Left ventricle myocardium inferior (tissue), 1 donor: ENCODE data around the gene CD38. TPM values are rescaled to one million over a fixed set of nuclear protein-coding genes. Genes with fewer than 3 reads are reported as not detected.

Experiments
- DNase-seq: peaks from one replicate; pipeline ENCODE4 v3.0.0-alpha.2; 2020
- H3K27ac ChIP-seq: fragments of 200-600 bp; replicated peaks from 2 replicates; pipeline ENCODE4 v1.8.0; 2021
- H3K27me3 ChIP-seq: fragments of 200-600 bp; 2 replicates; pipeline ENCODE4 v1.8.0; 2021; ENCODE audit warnings: low read depth
- H3K36me3 ChIP-seq: fragments of 200-600 bp; 2 replicates; pipeline ENCODE4 v1.8.0; 2021
- H3K4me1 ChIP-seq: fragments of 200-600 bp; 2 replicates; pipeline ENCODE4 v1.8.0; 2021
- H3K4me3 ChIP-seq: fragments of 200-600 bp; 2 replicates; pipeline ENCODE4 v1.8.0; 2021; ENCODE audit warnings: mild to moderate bottlenecking, moderate library complexity
- H3K9me3 ChIP-seq: fragments of 200-600 bp; replicated peaks from 2 replicates; pipeline ENCODE4 v1.8.0; 2021
- intact Hi-C: fragments of 100-400 bp; cut with micrococcal nuclease; formaldehyde crosslinking; loops from one replicate; pipeline ENCODE4 v1.11.0; 2022
- total RNA-seq: library from RNA; stranded (reverse); fragmentation: NEBNext Ultra II Directional; extraction: Animal tissue kit (Norgen Biotek cat#: 25700); gene quantifications from one replicate; pipeline ENCODE4 v1.2.1, GENCODE V29; 2021
- TF ChIP-seq, protein P1 (sequence below): fragments of 200-600 bp; IDR thresholded peaks from 2 replicates; pipeline ENCODE4 v1.8.0; 2021; ENCODE audit warnings: antibody characterized with exemption, mild to moderate bottlenecking, borderline replicate concordance
- donor health status: DM: no; HTN: yes; CAD: no; lungs with severe emphysema.

The CD38 gene
- total RNA-seq, 1 donor from 2014 or later = 1.5 TPM

DNA sequence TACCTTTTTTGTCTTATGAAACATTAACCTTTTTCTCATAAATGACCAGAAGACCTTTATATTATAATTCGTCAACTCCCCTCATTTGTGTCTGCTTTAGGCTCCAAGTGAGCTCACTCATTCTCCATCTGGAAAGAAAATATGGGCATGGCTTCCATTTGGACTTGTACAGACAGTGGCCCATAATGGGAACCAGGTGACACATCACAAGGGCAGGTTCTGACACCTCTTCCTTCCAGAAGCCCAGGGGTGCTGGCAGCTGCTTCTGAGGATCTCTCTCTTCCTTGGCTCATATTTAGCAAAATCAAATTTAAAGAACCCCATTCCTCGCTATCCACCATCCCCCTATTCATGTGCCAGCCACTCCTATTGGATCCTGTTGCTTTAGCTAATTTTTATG, 69.6 kb downstream of the CD38 start:
- DNase-seq = no peak
- no peaks in the 10 kb centered on the region for H3K9me3 ChIP-seq
- no peaks in the 10 kb centered on the region for H3K27me3 ChIP-seq
- no peaks in the 10 kb centered on the region for H3K4me1 ChIP-seq
- no peak overlapping the region for H3K4me3 ChIP-seq
- H3K36me3 ChIP-seq = no peaks in the 10 kb centered on the region
- H3K27ac ChIP-seq = no peak overlapping the region
- intact Hi-C loops = no loop called here
- TF ChIP-seq, protein P1, sequence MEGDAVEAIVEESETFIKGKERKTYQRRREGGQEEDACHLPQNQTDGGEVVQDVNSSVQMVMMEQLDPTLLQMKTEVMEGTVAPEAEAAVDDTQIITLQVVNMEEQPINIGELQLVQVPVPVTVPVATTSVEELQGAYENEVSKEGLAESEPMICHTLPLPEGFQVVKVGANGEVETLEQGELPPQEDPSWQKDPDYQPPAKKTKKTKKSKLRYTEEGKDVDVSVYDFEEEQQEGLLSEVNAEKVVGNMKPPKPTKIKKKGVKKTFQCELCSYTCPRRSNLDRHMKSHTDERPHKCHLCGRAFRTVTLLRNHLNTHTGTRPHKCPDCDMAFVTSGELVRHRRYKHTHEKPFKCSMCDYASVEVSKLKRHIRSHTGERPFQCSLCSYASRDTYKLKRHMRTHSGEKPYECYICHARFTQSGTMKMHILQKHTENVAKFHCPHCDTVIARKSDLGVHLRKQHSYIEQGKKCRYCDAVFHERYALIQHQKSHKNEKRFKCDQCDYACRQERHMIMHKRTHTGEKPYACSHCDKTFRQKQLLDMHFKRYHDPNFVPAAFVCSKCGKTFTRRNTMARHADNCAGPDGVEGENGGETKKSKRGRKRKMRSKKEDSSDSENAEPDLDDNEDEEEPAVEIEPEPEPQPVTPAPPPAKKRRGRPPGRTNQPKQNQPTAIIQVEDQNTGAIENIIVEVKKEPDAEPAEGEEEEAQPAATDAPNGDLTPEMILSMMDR = no peak

DNA sequence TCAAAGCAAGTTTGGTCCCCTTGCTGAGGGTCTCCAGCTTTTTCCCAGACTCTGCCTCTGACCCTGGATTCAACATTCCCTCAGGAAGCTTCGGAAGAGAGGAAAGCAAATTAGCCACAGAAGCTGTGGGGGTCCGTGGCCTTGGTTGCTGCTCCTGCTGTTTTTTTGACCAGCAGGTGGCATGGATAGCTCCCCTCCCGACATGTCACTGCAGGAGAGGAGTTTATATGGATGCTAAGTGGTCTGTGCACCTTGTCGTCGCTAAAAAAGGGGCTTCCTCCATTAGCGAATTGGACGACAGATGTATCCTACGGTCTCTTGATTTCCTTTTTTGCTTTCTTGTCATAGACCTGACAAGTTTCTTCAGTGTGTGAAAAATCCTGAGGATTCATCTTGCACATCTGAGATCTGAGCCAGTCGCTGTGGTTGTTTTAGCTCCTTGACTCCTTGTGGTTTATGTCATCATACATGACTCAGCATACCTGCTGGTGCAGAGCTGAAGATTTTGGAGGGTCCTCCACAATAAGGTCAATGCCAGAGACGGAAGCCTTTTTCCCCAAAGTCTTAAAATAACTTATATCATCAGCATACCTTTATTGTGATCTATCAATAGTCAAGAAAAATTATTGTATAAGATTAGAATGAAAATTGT, 70.2 kb downstream of the CD38 start:
- Histone ChIP-seq H3K4me3 (no peak overlapping the region), H3K4me1 (no peaks in the 10 kb centered on the region), H3K27me3 (no peaks in the 10 kb centered on the region), H3K36me3 (no peaks in the 10 kb centered on the region), H3K27ac (no peak overlapping the region), H3K9me3 (no peaks in the 10 kb centered on the region)
- intact Hi-C loops = no loop called here
- TF ChIP-seq, protein P1 = no peak
- DNase-seq = no peak

DNA sequence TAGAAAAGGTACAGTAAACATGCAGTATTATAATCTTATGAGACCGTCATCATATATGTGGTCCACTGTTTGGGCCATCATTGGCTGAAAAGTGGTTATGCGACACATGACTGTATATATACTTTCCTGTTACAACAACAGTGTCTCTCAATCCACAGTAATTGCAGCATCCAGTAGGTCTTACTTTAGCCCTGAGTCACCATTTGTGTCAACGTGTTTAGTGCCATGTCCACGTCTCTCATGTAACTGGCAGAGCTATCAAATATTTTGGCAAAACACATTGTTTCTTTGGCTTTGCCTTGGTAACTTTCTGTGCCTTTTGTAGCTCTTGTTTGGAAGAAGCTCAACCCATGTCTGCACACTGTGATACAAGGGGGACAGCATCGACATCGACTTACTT, 73.8 kb downstream of the CD38 start:
- intact Hi-C loops = no loop called here
- no peak overlapping the region for H3K27ac ChIP-seq
- TF ChIP-seq, protein P1 = no peak
- H3K9me3 ChIP-seq = no peaks in the 10 kb centered on the region
- H3K4me1 ChIP-seq = no peaks in the 10 kb centered on the region
- H3K27me3 ChIP-seq = no peaks in the 10 kb centered on the region
- H3K36me3 ChIP-seq = no peaks in the 10 kb centered on the region
- H3K4me3 ChIP-seq = no peak overlapping the region
- no peak for DNase-seq

DNA sequence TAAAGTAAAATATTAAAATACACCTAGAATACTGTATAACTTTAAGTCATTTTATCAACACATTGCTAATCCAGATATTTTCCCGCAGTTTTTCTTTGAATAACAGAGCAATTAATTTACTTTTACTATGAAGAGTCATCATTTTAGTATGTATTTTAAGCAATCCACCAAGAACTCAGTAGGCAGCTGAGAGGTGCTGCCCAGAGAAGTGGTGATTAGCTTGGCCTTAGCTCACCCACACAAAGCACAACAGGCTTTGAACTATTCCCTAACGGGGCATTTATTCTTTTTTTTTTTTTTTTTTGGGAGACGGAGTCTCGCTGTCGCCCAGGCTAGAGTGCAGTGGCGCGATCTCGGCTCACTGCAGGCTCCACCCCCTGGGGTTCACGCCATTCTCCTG, 74.4 kb downstream of the CD38 start:
- Histone ChIP-seq H3K27me3 (no peaks in the 10 kb centered on the region), H3K36me3 (no peaks in the 10 kb centered on the region), H3K27ac (no peak overlapping the region), H3K9me3 (no peaks in the 10 kb centered on the region), H3K4me3 (no peak overlapping the region), H3K4me1 (no peaks in the 10 kb centered on the region)
- intact Hi-C loops = no loop called here
- TF ChIP-seq, protein P1 = no peak
- DNase-seq = no peak

DNA sequence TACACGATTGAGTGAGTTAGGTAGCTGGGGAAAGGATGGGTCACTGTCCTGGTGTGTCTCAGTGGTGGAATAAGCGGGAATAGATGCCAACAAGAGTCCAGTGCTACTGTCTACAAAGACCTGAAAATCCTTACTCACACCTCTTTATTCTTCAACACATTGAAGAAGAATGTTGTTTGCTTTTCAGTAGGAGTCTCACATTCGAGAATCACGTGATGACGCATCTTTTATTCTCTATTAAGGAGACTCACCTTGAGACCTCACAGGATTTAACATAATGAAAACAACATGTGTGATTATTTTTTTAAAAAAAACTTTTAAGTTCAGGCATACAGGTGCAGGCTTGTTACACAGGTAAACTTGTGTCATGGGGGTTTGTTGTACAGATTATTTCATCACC, 75.2 kb downstream of the CD38 start:
- no peak for DNase-seq
- intact Hi-C loops = no loop called here
- Histone ChIP-seq H3K27me3 (no peaks in the 10 kb centered on the region), H3K4me1 (no peaks in the 10 kb centered on the region), H3K4me3 (no peak overlapping the region), H3K36me3 (no peaks in the 10 kb centered on the region), H3K9me3 (no peaks in the 10 kb centered on the region), H3K27ac (no peak overlapping the region)
- TF ChIP-seq, protein P1 = no peak
